Smooth muscle cell of trachea (primary cell): Measurements from ENCODE around the gene OR5H1. TPM values are rescaled to one million over a fixed set of nuclear protein-coding genes. Genes with fewer than 3 reads are reported as not detected.

Experiments
- total RNA-seq: library from RNA; depleted of rRNA; stranded (reverse); fragments of >200 nt; gene quantifications from 2 replicates; pipeline ENCODE4 v1.2.1, GENCODE V29; 2014

Gene OR5H1
- not detected in 2 replicates for total RNA-seq

GRCh38 chr3:98130421-98130820 is at the start of gene OR5H1:
Gene OR5H1 (plus strand): TSS chr3:98130721. CDS start chr3:98132698, 1,977 bp downstream.

GRCh38 chr3:98086873-98087272 is 43.6 kb upstream of the OR5H1 start, which contains the start of gene OR5AC2:
Gene OR5AC2 (plus strand): TSS chr3:98087173. CDS start chr3:98087173, 0 bp downstream.

GRCh38 chr3:98147179-98147578 is 16.7 kb downstream of the OR5H1 start, which contains the start of gene OR5H14:
Gene OR5H14 (plus strand): TSS chr3:98147479. CDS start chr3:98149386, 1,907 bp downstream.

GRCh38 chr3:98166396-98166795 is 35.9 kb downstream of the OR5H1 start, which contains the start of gene OR5H15:
Gene OR5H15 (plus strand): TSS chr3:98166696. CDS start chr3:98168700, 2,004 bp downstream.

Other genes starting within 250 kb of the OR5H1 start
- gene RIOX2, start 158.3 kb upstream of the OR5H1 start, total RNA-seq = 33.3 and 38.9 TPM in 2 replicates
- not detected in 2 replicates for gene GABRR3, start 95.4 kb upstream of the OR5H1 start, total RNA-seq
- gene OR5AC2, start 43.5 kb upstream of the OR5H1 start, total RNA-seq = not detected in 2 replicates
- not detected in 2 replicates for gene OR5H14, start 16.8 kb downstream of the OR5H1 start, total RNA-seq
- not detected in 2 replicates for gene OR5H15, start 36.0 kb downstream of the OR5H1 start, total RNA-seq
- gene OR5H6, start 133.5 kb downstream of the OR5H1 start, total RNA-seq = not detected in 2 replicates
- gene OR5H2, start 151.8 kb downstream of the OR5H1 start, total RNA-seq = not detected in 2 replicates
- not detected in 2 replicates for gene OR5K4, start 223.1 kb downstream of the OR5H1 start, total RNA-seq